ENCODE measurements around the gene GK2. TPM values are rescaled to one million over a fixed set of nuclear protein-coding genes. Genes with fewer than 3 reads are reported as not detected.

GK2 gene
- total and polyA plus RNA-seq, 9 of the 15 experiments (the other 6 are each of a cell fraction or from before 2014, with no cell fraction given), result 0.07 TPM; not detected in 8

GRCh38 chr4:79362626-79363025 lies 45.4 kb downstream of the GK2 start:
- FAIRE-seq (no peak), DNase-seq (ENCODE audit: extremely low read depth in 1 of 4, low spot score in 3 of 4) (no peak), ATAC-seq (no peak)
- in situ Hi-C loops (cut with MboI), result no loop called here
- H3K4me2 ChIP-seq (ENCODE audit: insufficient read depth, low read length), result no peak overlapping the region
- TF ChIP-seq ZNF830 (CRISPR knock-in tag; IDR thresholded peaks at IDR 0.05) (no peak), ZC3H4 (CRISPR knock-in tag; IDR thresholded peaks at IDR 0.05; ENCODE audit: borderline replicate concordance) (no peak), FOXP1 (CRISPR knock-in tag; IDR thresholded peaks at IDR 0.05) (no peak), CCNT2 (IDR thresholded peaks at IDR 0.05; ENCODE audit: borderline replicate concordance, extremely low read depth, insufficient read length, low read depth, low read length) (no peak), SMAD3 (CRISPR knock-in tag; conservative IDR thresholded peaks at IDR 0.05) (no peak), FOXO4 (CRISPR knock-in tag; IDR thresholded peaks at IDR 0.05) (no peak)
- TF ChIP-seq, protein P1, sequence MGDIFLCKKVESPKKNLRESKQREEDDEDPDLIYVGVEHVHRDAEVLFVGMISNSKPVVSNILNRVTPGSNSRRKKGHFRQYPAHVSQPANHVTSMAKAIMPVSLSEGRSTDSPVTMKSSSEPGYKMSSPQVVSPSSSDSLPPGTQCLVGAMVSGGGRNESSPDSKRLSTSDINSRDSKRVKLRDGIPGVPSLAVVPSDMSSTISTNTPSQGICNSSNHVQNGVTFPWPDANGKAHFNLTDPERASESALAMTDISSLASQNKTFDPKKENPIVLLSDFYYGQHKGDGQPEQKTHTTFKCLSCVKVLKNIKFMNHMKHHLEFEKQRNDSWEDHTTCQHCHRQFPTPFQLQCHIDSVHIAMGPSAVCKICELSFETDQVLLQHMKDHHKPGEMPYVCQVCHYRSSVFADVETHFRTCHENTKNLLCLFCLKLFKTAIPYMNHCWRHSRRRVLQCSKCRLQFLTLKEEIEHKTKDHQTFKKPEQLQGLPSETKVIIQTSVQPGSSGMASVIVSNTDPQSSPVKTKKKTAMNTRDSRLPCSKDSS (IDR thresholded peaks at IDR 0.05; ENCODE audit: low read depth, partially characterized antibody), result no peak
- no peaks in the 10 kb centered on the region for H3K79me2 ChIP-seq (ENCODE audit: control insufficient read depth, insufficient read depth, low read length)
- H3K4me1 ChIP-seq (replicated peaks in 1 of 2; ENCODE audit: control insufficient read depth in 2 of 2, insufficient read depth in 2 of 2, low read length in 2 of 2), result peaks cover 0 to 2% of the 10 kb centered on the region in 2 experiments; a peak in 1 of 5 replicates
- H3K9ac ChIP-seq (ENCODE audit: insufficient read depth in 1 of 2, low read depth in 2 of 2, low read length in 2 of 2), result no peak overlapping the region
- intact Hi-C loops (cut with micrococcal nuclease), result no loop called here
- H3K27ac ChIP-seq (ENCODE audit: extremely low read depth, low read depth, low read length), result no peak overlapping the region
- CTCF ChIA-PET (ENCODE audit: low intra/inter-chr PET ratio), result no interaction called here
- no peaks in the 10 kb centered on the region for H3K27me3 ChIP-seq (ENCODE audit: control insufficient read depth in 2 of 2, insufficient read depth in 2 of 2, low read length in 2 of 2)
- H3K36me3 ChIP-seq (ENCODE audit: control insufficient read depth, insufficient read depth, low read length), result no peaks in the 10 kb centered on the region
- no peak overlapping the region for H3K4me3 ChIP-seq
- 14% methylated on average over 4 of the region's 4 CpGs for WGBS (ENCODE audit: insufficient coverage, low coverage, missing lambda C conversion rate)
- H3K9me3 ChIP-seq (replicated peaks; ENCODE audit: control insufficient read depth, insufficient read depth, low read depth, low read length), result no peaks in the 10 kb centered on the region
- no peak overlapping the region for H2AFZ ChIP-seq (ENCODE audit: low read depth, low read length)
- H3K9me1 ChIP-seq (ENCODE audit: control insufficient read depth, insufficient read depth, low read length), result no peaks in the 10 kb centered on the region
- POLR2A ChIA-PET, result no interaction called here
- BruUV-seq (replicated peaks), result no TSS peak
- no peaks in the 10 kb centered on the region for H4K20me1 ChIP-seq (replicated peaks; ENCODE audit: control insufficient read depth, insufficient read depth, low read length)
